HG02885 (cell line): ENCODE results near the gene CACNA1E.

Experiments used
- ATAC-seq: cut with Tn5 transposase; IDR thresholded peaks from one replicate; pipeline ENCODE4 v1.9.1; 2021; ENCODE audit warnings: mild to moderate bottlenecking; ENCODE audit not compliant: unreplicated experiment, poor library complexity

The CACNA1E gene

GRCh38 chr1:181620183-181620582, 136.9 kb downstream of the CACNA1E start:
- ATAC-seq: no peak

GRCh38 chr1:181623850-181624249, 140.5 kb downstream of the CACNA1E start:
- no peak for ATAC-seq

- no peak for ATAC-seq
Measured at GRCh38 chr1:181626279-181626938, 143.1 kb downstream of the CACNA1E start.

- ATAC-seq: no peak
Measured at GRCh38 chr1:181630398-181630797, 147.1 kb downstream of the CACNA1E start.

- no peak for ATAC-seq
Measured at GRCh38 chr1:181630838-181631237, 147.5 kb downstream of the CACNA1E start.

- ATAC-seq: no peak
Measured at GRCh38 chr1:181632492-181632891, 149.2 kb downstream of the CACNA1E start.

- no peak for ATAC-seq
Measured at GRCh38 chr1:181632960-181633359, 149.6 kb downstream of the CACNA1E start.

- no peak for ATAC-seq
Measured at GRCh38 chr1:181635110-181635509, 151.8 kb downstream of the CACNA1E start.

GRCh38 chr1:181637998-181638397, 154.7 kb downstream of the CACNA1E start:
- ATAC-seq: no peak

- ATAC-seq: no peak
Measured at GRCh38 chr1:181640956-181641355, 157.6 kb downstream of the CACNA1E start.

GRCh38 chr1:181643631-181644030, 160.3 kb downstream of the CACNA1E start:
- ATAC-seq: no peak

GRCh38 chr1:181645171-181645570, 161.9 kb downstream of the CACNA1E start:
- ATAC-seq: no peak

GRCh38 chr1:181646710-181647109, 163.4 kb downstream of the CACNA1E start:
- no peak for ATAC-seq

GRCh38 chr1:181647314-181648035, 164.2 kb downstream of the CACNA1E start:
- no peak for ATAC-seq

GRCh38 chr1:181651276-181651675, 168.0 kb downstream of the CACNA1E start:
- ATAC-seq: no peak

- ATAC-seq: no peak
Measured at GRCh38 chr1:181655756-181656155, 172.4 kb downstream of the CACNA1E start.

- ATAC-seq: no peak
Measured at GRCh38 chr1:181656491-181656890, 173.2 kb downstream of the CACNA1E start.

- no peak for ATAC-seq
Measured at GRCh38 chr1:181658581-181658980, 175.3 kb downstream of the CACNA1E start.

- no peak for ATAC-seq
Measured at GRCh38 chr1:181659321-181659957, 176.1 kb downstream of the CACNA1E start.

GRCh38 chr1:181660621-181661020, 177.3 kb downstream of the CACNA1E start:
- no peak for ATAC-seq

- no peak for ATAC-seq
Measured at GRCh38 chr1:181661569-181661968, 178.3 kb downstream of the CACNA1E start.
